GM15510 (cell line): ENCODE measurements around the gene KIAA1958.

Source experiments
- POLR2A ChIP-seq: IDR thresholded peaks from 3 replicates; pipeline ENCODE4 v1.6.1; 2011; ENCODE audit warnings: borderline replicate concordance; ENCODE audit not compliant: insufficient read length; ENCODE audit errors: extremely low read depth

The KIAA1958 gene

DNA sequence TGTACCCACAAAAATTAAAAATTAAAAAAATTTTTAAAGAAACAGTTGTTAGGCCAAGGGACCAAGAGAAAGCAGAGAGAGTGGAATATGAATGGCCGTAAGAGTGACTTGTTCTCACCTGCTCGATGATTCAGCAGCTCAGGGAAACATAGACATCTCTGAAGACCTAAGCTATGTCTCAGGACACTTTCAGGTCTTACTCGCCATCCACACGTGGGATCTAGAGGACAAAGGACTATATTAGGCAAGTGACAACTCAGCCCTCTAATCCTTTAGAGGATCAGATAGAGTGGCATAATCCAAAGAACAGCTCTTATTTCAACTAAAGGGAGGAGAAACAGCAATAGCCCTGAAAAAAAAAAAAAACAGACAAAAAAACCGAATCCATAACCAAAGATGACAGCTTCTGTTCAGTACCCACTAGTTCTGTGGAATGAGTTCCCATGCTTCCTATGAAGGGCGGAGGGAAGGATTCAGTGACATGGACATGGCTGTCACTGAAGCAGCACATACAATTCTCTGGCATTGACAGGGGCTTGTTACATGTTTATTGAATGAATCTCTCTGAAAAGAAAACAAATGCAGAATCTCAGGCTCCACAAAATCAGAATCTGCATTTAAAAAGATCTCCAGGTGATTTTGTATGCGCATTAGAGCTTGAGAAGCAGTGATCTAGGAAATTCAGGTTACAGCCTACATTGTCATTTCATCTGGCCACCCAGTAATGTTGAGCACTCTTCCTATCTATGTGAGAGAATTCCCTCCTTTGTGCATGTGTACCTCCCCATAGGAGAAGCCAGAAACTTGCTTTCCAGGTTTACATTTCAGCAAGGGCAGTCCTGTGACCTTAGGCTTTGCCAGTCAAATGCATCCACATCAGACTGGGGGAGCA, 96.0 kb downstream of the KIAA1958 start:
- no peak for TF ChIP-seq POLR2A

DNA sequence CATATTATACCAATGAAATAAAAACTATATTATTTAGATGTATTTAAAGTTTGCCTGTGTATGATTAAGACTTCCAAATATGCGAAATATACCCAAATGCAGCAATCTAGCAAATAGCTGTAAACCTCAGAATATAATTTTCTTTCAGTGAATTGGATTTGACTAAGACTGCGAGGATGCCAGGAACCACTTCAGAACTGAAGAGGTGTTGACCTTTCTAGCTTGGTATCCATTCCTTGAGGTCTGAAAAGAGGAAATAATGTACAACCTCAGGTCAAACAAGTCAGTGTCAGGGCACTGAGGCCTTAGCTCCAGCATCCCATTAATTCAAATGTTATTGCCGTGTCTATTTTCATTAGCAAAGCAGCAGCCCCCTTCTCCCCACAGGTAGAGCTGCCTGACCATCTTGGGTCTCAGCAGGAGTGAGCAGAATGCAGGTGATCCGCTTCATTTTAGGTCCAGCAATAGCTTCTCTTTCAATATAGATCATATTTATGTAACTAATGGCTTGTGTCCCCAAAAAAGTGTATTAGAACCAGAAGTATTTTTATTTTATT, 100.0 kb downstream of the KIAA1958 start:
- no peak for TF ChIP-seq POLR2A

DNA sequence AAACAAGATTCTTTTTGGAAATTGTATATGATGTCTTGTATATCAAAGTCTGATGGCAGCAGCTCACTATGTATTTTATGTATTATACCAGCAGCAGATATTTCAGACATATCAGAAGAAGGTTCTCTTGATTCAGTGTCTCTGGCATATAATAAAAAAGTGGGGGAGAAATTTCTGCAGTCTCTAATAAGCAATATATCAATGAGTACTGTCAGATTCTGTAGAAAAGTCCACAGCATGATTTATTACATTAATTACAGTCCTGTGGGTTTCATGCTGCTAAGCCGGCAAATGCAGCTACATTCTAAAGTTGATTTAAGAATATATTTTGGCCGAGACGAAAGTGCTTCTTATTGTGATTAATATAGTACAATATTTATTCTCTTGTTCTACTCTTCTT, 113.1 kb downstream of the KIAA1958 start:
- TF ChIP-seq POLR2A: no peak

DNA sequence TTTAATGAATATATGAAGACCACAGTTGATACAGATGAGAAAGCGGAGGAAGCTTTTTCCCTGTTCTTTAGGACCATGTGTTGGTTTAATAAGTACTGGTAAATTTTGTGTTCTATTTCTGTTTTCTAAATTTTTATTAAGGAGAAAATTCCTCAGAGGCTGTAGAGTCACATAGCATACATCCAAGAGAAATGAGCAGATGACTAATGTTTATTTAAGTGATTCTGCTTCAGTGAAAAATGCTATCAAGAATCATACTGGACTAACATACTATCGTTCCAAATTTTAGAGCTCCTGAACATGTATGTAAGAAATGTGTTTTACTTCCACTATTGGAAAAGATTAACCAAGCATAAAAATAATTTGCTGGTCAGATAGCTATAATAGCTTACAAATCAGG, 115.0 kb downstream of the KIAA1958 start:
- no peak for TF ChIP-seq POLR2A

DNA sequence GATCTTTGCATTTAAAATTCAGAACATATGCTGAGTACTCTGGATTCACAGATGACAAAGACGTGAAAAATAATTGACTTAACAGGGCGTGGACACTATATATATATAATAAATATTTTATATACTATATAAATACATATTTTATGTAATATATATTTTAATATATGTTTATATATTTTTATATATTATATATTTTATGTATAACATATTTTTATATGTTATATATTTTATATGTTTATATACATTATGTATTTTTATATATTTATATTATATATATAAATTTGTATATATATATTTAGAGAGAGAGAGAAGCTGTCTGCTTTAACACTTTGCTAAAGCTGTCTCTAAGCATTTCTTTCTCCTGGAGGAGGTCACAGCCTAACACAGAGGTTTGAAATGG, 118.2 kb downstream of the KIAA1958 start:
- no peak for TF ChIP-seq POLR2A

DNA sequence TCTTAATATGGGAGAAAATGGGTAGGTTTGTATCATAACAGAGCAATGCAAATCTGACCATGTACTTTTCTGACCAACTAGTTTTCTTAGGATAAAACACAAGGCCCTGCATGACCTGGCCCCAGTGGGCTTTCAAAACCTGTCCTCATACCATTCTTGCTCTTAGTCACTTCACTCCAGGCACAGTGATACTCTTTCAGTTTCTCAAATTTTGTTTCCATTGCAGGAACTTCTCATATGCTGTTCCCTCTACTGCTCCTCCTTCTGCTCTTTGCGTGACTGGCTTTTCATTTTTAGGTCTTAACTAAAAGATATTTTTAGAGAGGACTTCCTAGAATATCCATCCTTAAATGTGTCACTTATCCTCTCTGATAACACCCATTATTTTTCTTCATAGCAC, 118.9 kb downstream of the KIAA1958 start:
- TF ChIP-seq POLR2A: no peak

DNA sequence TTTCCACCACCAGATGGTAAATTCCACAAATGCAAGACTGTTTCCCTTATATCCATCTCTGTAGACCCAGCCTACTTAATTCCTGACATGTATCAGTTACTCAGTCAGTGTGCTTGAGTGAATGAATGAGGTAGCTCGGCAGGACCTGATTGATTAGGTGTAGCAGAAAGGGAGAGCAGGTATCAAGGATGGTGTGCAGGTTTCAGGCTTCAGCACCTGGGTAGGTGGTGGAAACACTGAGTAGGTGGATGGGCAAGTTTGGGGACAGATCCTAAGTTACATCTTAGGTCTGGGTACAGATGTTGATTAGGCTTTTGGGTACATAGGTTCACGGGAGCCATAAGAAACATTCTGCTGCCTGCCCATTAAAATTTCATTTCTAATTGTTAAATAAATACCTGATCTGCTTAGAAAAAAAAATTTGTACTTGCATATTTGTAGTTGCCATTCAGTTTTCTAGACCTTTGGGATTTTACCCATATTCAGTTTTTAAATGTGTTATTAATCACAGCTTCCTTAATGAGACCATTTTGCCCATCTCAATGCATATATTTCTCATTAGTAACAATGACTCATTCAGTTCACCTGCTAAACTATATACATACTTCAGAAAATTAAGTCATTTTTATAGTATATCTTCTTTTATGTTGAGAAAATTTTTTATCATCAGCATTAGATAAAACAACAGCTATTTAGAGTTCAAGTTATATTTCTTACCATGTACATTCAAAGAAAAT, 119.5 kb downstream of the KIAA1958 start:
- no peak for TF ChIP-seq POLR2A

DNA sequence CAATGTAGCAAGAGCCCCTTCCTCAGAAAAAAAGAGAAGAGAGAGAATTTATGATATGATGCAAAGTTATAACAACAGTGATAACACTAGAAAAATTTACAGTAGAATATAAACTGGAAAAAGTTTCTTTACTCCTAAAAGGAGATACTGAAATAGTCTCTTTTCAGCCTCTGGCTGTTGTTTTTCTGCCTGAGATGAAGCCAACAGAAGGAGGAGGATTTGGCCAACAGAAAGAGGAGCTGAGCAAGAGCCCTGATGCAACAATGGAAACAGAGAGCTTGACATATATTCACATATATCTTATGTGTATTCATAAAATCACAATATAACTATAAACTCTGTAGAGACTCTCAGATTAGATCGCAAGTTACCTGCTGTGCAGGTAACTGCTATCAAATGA, 122.2 kb downstream of the KIAA1958 start:
- no peak for TF ChIP-seq POLR2A

DNA sequence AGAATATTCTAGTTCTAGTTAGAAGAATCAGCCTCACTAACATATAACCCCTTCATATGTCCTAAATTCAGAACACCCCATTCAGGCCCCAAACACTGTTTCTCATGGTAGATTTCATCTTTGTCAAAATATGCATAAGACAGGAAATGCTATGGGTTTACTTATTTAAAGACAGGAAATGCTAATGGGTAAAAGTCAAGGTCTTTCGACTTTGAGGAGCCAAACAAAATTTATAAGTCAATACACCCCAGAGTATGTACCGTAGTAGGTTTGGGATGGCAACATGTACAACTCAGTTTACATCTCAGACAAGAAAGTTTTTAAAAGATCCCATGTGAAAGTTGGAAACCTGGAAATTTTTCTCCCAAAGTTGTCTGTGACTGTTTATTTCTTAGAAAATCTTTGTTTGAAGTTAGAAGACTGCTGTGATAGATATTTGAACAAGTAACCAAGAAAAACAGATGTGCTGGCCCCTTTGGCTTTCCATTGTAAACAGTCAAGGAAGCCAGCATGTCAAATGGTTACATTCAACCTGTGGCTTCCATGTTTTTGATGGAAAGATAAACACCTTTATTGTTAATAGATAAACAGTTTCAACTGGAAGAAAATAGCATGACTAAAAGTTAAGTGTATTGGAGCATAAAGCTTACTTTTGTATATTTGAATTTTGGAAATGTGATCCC, 129.1 kb downstream of the KIAA1958 start:
- TF ChIP-seq POLR2A: no peak

DNA sequence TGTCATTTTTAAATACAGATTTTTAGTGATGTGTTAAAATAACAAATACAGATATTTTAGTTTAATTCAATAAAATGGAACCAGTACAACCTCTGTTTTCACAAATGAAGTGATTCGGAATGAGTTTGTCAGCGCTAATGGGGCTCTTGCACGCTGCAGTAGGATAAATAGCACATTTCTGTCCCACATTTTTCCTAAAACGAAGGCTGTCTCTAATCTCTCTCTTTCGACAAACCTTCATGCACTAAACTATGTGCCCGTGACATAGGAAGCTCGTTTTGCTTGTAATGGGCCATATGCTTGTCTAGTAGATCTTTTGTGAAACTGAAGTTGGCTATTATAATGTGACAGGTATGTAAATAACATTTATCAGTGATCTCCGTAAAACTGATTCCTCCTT, 130.7 kb downstream of the KIAA1958 start:
- no peak for TF ChIP-seq POLR2A

DNA sequence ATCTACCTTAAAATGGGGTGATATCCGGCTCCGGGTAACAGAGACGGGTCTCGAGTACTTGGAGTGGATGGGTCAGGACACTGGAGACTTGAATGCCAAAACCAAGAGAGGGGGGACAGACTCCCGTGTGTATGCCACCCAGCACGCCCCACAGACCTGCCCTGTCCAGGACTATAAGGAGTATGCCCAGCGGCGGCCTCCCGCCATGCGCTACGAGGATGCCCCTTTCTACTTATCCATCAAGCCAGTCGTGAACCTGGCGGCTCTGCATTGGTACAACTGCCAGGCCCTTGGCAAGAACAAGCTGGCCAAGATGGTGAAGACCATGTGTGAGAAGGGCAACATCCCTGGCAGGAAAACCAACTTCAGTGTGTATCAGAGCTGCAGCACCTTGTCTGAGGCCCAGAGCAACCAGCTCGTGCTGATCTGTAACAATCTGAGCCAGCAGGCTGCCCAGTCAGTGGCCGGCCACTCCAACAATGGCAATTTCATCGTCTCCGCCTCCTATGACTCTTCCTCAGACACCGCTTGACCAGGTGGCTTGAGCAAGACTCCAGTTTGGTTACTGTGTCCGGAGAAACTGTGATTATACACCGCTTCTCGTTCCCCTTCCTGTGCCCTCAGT, 131.9 kb downstream of the KIAA1958 start:
- no peak for TF ChIP-seq POLR2A

DNA sequence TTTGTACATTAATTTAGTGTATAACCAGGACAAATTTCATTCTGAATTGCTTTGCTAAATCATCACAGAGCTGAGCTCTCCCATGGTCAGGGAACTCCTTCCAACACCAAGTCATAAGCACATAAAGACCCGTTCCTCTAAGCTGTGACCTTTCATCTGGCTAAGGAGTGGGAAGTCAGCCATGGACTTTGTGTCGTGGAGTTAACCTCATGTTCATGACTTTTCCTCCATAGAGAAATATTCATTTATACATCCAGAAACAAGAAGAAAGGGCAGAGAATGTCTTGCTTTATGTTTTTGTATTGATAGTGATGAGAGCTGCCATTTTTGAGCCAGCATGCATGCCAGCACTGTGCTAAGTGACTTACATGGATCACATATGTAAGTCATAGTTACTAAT, 133.8 kb downstream of the KIAA1958 start:
- TF ChIP-seq POLR2A: no peak

DNA sequence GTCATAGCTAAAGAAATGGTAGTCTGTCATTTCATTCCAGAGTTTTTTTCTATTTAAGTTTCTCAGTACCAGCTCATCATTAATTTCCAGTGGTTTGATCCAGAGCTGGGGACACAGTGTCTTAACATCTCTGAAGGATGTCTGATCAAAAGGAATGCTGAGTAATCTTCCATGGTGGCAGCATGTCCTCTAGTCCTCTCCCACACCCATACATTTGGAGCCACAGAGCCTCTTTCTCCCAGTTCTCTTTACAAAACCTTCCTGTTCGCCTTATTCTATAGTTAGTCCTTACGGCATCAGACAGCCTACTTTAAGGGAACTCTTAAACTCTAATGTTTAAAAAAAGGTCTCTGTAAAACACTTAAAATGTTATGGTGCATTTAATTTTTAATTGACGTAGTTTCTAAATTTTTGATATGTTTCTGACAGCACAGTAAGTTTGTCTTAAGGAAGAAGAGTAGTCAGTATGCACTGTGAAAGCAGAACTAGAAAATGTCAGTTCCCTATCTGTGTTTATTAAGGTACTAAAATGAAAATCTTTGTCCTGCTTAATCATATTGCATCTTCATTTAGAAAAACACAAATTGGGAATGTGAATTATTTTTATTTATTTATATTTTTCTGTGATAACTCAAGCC, 134.5 kb downstream of the KIAA1958 start:
- TF ChIP-seq POLR2A: no peak

DNA sequence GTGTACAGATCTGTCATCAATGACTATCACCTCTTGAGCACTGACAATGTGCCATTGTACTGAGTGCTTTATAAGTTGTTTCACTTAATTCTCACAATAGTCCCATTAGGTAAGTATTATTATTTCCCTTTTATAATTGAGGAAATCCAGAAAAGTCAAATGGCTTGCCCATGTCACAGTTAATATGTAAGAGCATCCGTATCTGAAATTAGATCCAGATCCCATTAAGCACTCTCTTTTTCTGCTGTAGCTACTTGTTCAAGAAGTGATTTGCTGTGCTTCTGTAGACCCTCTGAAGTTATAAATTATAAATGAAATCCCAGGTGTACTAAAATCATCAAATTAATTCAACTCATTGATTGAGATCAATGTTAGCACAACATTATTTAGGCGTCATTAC, 136.6 kb downstream of the KIAA1958 start:
- TF ChIP-seq POLR2A: no peak
